Transverse colon (tissue), 4 donors: Measurements from ENCODE around the gene MYRIP.

ENCODE experiments used
- CTCF ChIP-seq, 5 experiments: fragments of 200-600 bp in 3 of 5; fragments of 450-650 bp in 2 of 5; sonication (generic) in 3 of 5; IDR thresholded peaks; 1 replicate in 2 of 5; 2 replicates in 3 of 5; pipeline ENCODE4 v1.5.1; 2016 to 2017; ENCODE audit warnings: antibody characterized with exemption in 5 of 5, inconsistent platforms in 3 of 5, mild to moderate bottlenecking in 2 of 5, moderate library complexity in 1 of 5
- EP300 ChIP-seq: sonication (generic); formaldehyde crosslinking; IDR thresholded peaks from one replicate; pipeline ENCODE4 v1.6.1; 2017; ENCODE audit warnings: antibody characterized with exemption, low read depth
- POLR2A ChIP-seq: fragments of 450-650 bp; IDR thresholded peaks from one replicate; pipeline ENCODE4 v1.6.1; 2016; ENCODE audit warnings: antibody characterized with exemption, mild to moderate bottlenecking, moderate library complexity
- POLR2AphosphoS5 ChIP-seq, 3 donors: sonication (generic); formaldehyde crosslinking; IDR thresholded peaks; one replicate each; pipeline ENCODE4 v1.6.1; 2016; ENCODE audit warnings: antibody characterized with exemption in 3 of 3

GRCh38 chr3:40190056-40190455 lies 380.6 kb downstream of the MYRIP start:
- TF ChIP-seq CTCF (IDR thresholded peaks at IDR 0.05) (no peak), POLR2A (no peak), EP300 (no peak), POLR2AphosphoS5 (IDR thresholded peaks at IDR 0.05) (no peak)
